DOHH2 (cell line): Measurements from ENCODE around the gene FSTL4.

Source experiments
- H3F3A ChIP-seq: fragments of 200-600 bp; sonication (generic), shearing (Covaris generic); 2 replicates; pipeline ENCODE4 v1.6.0; 2016; ENCODE audit warnings: antibody characterized with exemption, mild to moderate bottlenecking; ENCODE audit not compliant: control insufficient read depth, insufficient read depth
- H3K27ac ChIP-seq: fragments of 200-600 bp; sonication (generic); 2 replicates; pipeline ENCODE4 v1.5.1; 2014; ENCODE audit warnings: low read depth, mild to moderate bottlenecking, low read length, moderate library complexity
- H3K27me3 ChIP-seq: fragments of 200-600 bp; sonication (generic); 2 replicates; pipeline ENCODE4 v1.6.1; 2014; ENCODE audit warnings: mild to moderate bottlenecking, low read length, mixed read lengths; ENCODE audit not compliant: control insufficient read depth
- H3K36me3 ChIP-seq: fragments of 200-600 bp; sonication (generic); 2 replicates; pipeline ENCODE4 v1.6.1; 2014; ENCODE audit warnings: mild to moderate bottlenecking, low read length, moderate library complexity, mixed read lengths; ENCODE audit not compliant: control insufficient read depth
- H3K4me1 ChIP-seq: fragments of 200-600 bp; sonication (generic); 2 replicates; pipeline ENCODE4 v1.6.1; 2014; ENCODE audit warnings: mild to moderate bottlenecking, low read length, mixed read lengths; ENCODE audit not compliant: control insufficient read depth
- H3K4me2 ChIP-seq: fragments of 200-600 bp; sonication (generic); 2 replicates; pipeline ENCODE4 v1.6.0; 2014; ENCODE audit warnings: mild to moderate bottlenecking, low read length, moderate library complexity
- H3K4me3 ChIP-seq: fragments of 200-600 bp; sonication (generic); 2 replicates; pipeline ENCODE4 v1.5.1; 2014; ENCODE audit warnings: mild to moderate bottlenecking, low read length, mixed read lengths
- H3K79me2 ChIP-seq: fragments of 200-600 bp; sonication (generic); 2 replicates; pipeline ENCODE4 v1.6.1; 2014; ENCODE audit warnings: mild to moderate bottlenecking, low read length, mixed read lengths; ENCODE audit not compliant: control insufficient read depth
- H3K9me2 ChIP-seq: fragments of 200-600 bp; sonication (generic); replicated peaks from 2 replicates; pipeline ENCODE4 v1.6.1; 2014; ENCODE audit warnings: mild to moderate bottlenecking, low read length, mixed read lengths; ENCODE audit not compliant: control insufficient read depth
- H3K9me3 ChIP-seq: fragments of 200-600 bp; sonication (generic); 2 replicates; pipeline ENCODE4 v1.6.1; 2014; ENCODE audit warnings: antibody characterized with exemption, low read length, mixed read lengths; ENCODE audit not compliant: control insufficient read depth, insufficient read depth
- H4K20me1 ChIP-seq: fragments of 200-600 bp; sonication (generic); 2 replicates; pipeline ENCODE4 v1.6.0; 2014; ENCODE audit warnings: low read depth, mild to moderate bottlenecking, antibody characterized with exemption, low read length, moderate library complexity; ENCODE audit not compliant: control insufficient read depth, insufficient read depth
- CTCF ChIP-seq: fragments of 200-600 bp; sonication (generic); IDR thresholded peaks from one replicate; pipeline ENCODE4 v1.5.1; 2014; ENCODE audit warnings: antibody characterized with exemption, mild to moderate bottlenecking, low read depth, low read length; ENCODE audit not compliant: poor library complexity, severe bottlenecking
- EZH2phosphoT487 ChIP-seq: fragments of 200-600 bp; sonication (generic); IDR thresholded peaks from 2 replicates; pipeline ENCODE4 v1.6.1; 2017; ENCODE audit warnings: borderline replicate concordance, mild to moderate bottlenecking, antibody characterized with exemption, low read length, moderate library complexity, mixed read lengths

FSTL4 gene

GRCh38 chr5:133321833-133322420 is 290.4 kb downstream of the FSTL4 start:
- Histone ChIP-seq H3F3A (no peaks in the 10 kb centered on the region), H4K20me1 (0 out of 2 replicates have a peak, but pooled peaks cover 2% of the 10 kb centered on the region), H3K4me2 (no peak overlapping the region)

GRCh38 chr5:133321286-133321832 is 291.0 kb downstream of the FSTL4 start:
- 0 out of 2 replicates have a peak, but pooled peaks cover 2% of the 10 kb centered on the region for H4K20me1 ChIP-seq
- H3F3A ChIP-seq = no peaks in the 10 kb centered on the region
- no peaks in the 10 kb centered on the region for H3K79me2 ChIP-seq
- H3K9me3 ChIP-seq = no peaks in the 10 kb centered on the region
- H3K4me2 ChIP-seq = no peak overlapping the region
- H3K27me3 ChIP-seq = peaks cover 8% of the 10 kb centered on the region; the same call in 1 of the 2 replicates
- H3K27ac ChIP-seq = no peak overlapping the region
- no peak overlapping the region for H3K4me3 ChIP-seq
- TF ChIP-seq EZH2phosphoT487 = no peak
- TF ChIP-seq CTCF = no peak
- H3K9me2 ChIP-seq = no peaks in the 10 kb centered on the region
- H3K4me1 ChIP-seq = no peaks in the 10 kb centered on the region
- no peaks in the 10 kb centered on the region for H3K36me3 ChIP-seq

More at GRCh38 chr5:133321833-133322420, 290.4 kb downstream of the FSTL4 start:
- Histone ChIP-seq H3K27ac (no peak overlapping the region), H3K36me3 (no peaks in the 10 kb centered on the region), H3K9me2 (no peaks in the 10 kb centered on the region), H3K79me2 (no peaks in the 10 kb centered on the region), H3K9me3 (no peaks in the 10 kb centered on the region), H3K4me1 (no peaks in the 10 kb centered on the region), H3K4me3 (no peak overlapping the region), H3K27me3 (peaks cover 8% of the 10 kb centered on the region; the same call in 1 of the 2 replicates)
- no peak for TF ChIP-seq EZH2phosphoT487
- TF ChIP-seq CTCF = no peak

GRCh38 chr5:133319905-133320520 is 292.3 kb downstream of the FSTL4 start:
- Histone ChIP-seq H4K20me1 (0 out of 2 replicates have a peak, but pooled peaks cover 2% of the 10 kb centered on the region), H3F3A (no peaks in the 10 kb centered on the region), H3K27me3 (peaks cover 8% of the 10 kb centered on the region; the same call in 1 of the 2 replicates), H3K9me2 (no peaks in the 10 kb centered on the region), H3K36me3 (no peaks in the 10 kb centered on the region), H3K9me3 (no peaks in the 10 kb centered on the region), H3K4me3 (no peak overlapping the region), H3K4me2 (no peak overlapping the region), H3K27ac (no peak overlapping the region), H3K4me1 (no peaks in the 10 kb centered on the region), H3K79me2 (no peaks in the 10 kb centered on the region)
- TF ChIP-seq CTCF = no peak
- no peak for TF ChIP-seq EZH2phosphoT487
